HepG2 (cell line): ENCODE results near the gene SDK2. TPM values are rescaled to one million over a fixed set of nuclear protein-coding genes. Genes with fewer than 3 reads are reported as not detected.

ENCODE experiments used
- ATM ChIP-seq: fragments of 450-650 bp; IDR thresholded peaks from 2 replicates; pipeline ENCODE4 v1.7.1; 2017; ENCODE audit warnings: mild to moderate bottlenecking, borderline replicate concordance
- BCLAF1 ChIP-seq: fragments of 450-650 bp; IDR thresholded peaks from 2 replicates; pipeline ENCODE4 v1.6.1; 2017; ENCODE audit warnings: mild to moderate bottlenecking
- CC2D1A ChIP-seq: sonication (generic); formaldehyde crosslinking; IDR thresholded peaks from 2 replicates; pipeline ENCODE4 v1.8.1; 2023; ENCODE audit warnings: mild to moderate bottlenecking, missing genetic modification reagents
- FUBP1 ChIP-seq: sonication (generic); formaldehyde crosslinking; IDR thresholded peaks from 2 replicates; pipeline ENCODE4 v1.5.1; 2020; ENCODE audit warnings: missing genetic modification reagents, mild to moderate bottlenecking, borderline replicate concordance
- GABPA ChIP-seq, 2 experiments: IDR thresholded peaks; 2 replicates each; pipeline ENCODE4 v1.6.1; 2011 to 2016; ENCODE audit warnings: low read depth in 2 of 2, low read length in 1 of 2, missing biosample characterization in 1 of 2, missing genetic modification characterization in 1 of 2
- HDAC1 ChIP-seq: sonication (generic); formaldehyde crosslinking; IDR thresholded peaks from 2 replicates; pipeline ENCODE4 v1.5.1; 2020; ENCODE audit warnings: mild to moderate bottlenecking, missing genetic modification reagents
- KDM4B ChIP-seq: sonication (generic); formaldehyde crosslinking; IDR thresholded peaks from 2 replicates; pipeline ENCODE4 v1.4.0; 2020; ENCODE audit warnings: missing genetic modification reagents
- ZBTB4 ChIP-seq: sonication (generic); formaldehyde crosslinking; IDR thresholded peaks from 2 replicates; pipeline ENCODE4 v1.4.0; 2020; ENCODE audit warnings: missing genetic modification reagents, mild to moderate bottlenecking, borderline replicate concordance
- polyA plus RNA-seq, 8 experiments: library from polyadenylated mRNA; depleted of rRNA in 3 of 8; stranded (reverse) in 7 of 8; unstranded in 1 of 8; fragments of >200 nt; fragmentation: Illumina TruSeq in 4 of 8; extraction: Trizol in 4 of 8; gene quantifications; 2 replicates each; pipeline versions ENCODE4 v1.2.1 to v1.2.3, GENCODE V29; 2011 to 2016; ENCODE audit warnings: low read depth in 4 of 8, missing spikeins in 1 of 8, mixed read lengths in 1 of 8; ENCODE audit not compliant: insufficient read depth in 1 of 8
- total RNA-seq, 5 experiments: library from RNA; depleted of rRNA; stranded (reverse); fragments of >200 nt; fragmentation: Illumina TruSeq; extraction: Trizol; gene quantifications; 2 replicates each; pipeline ENCODE4 v1.2.3, GENCODE V29; 2016; ENCODE audit warnings: low read depth in 1 of 5

Gene SDK2
- total and polyA plus RNA-seq, 2 of the 13 experiments (the other 11 are each of a cell fraction or from before 2014, with no cell fraction given) = not detected

DNA sequence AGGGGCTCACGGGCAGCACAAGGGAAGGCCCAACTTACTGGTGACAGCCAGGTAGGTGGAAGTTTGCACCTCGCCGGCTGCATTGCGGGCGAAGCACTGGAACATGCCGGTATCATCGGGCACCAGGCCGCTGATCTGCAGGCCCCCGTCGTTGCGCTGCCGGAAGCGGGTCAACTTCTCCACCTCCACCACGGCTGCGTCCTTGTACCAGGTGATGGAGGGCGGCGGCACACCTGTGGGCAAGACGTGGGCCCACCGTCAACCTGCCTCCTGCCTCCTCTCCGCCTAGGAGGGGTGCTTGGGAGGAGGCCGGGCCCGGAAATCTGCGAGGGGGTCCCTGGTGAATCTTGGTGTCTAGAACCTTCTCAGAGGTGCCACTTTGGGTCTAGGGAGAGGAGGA lies 208.8 kb downstream of the SDK2 start (continued):
- TF ChIP-seq BCLAF1 (no peak), HDAC1 (CRISPR knock-in tag) (no peak), FUBP1 (CRISPR knock-in tag) (no peak), ZBTB4 (CRISPR knock-in tag) (no peak), ATM (no peak), KDM4B (no peak), CC2D1A (CRISPR knock-in tag) (no peak), GABPA (IDR thresholded peaks at IDR 0.05; ENCODE audit: low read depth, low read length) (no peak), GABPA (CRISPR knock-in tag; IDR thresholded peaks at IDR 0.05; ENCODE audit: low read depth) (no peak)
